ENCODE results near the gene ZSWIM1.
A peak's percentile ranks its signal among the peaks of the same experiment; 100 is the strongest.

The ZSWIM1 gene

DNA sequence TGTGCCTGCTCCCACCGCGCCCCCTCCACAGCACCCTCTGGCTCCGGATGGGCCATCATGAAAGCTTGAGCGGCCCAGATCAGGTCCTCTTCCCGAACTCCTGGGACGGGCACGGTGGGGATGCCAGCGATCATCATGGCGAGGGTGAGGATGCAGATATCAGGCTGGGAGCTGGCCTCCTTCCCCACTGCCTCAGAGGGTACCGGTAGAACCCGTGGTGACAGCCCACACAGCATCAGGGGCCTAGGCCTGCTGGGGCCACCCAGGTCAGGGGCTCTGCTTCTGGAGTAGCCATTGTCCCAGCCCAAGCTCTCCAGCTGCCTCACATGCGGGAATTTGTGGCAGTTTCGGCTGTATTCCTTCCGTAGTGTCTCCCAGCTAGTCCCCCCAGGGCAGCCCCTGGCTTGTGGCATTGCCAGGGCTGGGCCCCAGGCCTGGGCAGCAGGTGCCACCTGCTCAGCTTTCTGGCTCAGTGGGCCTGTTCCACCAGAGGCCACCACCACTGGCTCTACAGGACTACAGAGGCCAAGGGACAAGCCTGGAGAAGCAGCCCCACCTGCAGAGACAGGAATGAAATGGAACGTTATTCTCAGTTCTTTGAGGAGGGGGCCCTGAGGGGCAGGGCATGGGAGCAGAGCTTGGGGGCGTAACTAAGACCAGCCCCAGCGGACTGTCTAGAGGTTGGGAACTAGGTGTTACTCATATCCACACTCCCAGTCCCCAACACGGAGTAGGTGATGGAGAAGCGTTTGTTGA, 5.7 kb downstream of the ZSWIM1 start:
- peaks cover 9% of the 10 kb centered on the region for H3K4me1 ChIP-seq (ENCODE audit: insufficient read depth, low read length)
- no peak overlapping the region for H2AFZ ChIP-seq (ENCODE audit: low read depth, low read length)
- no peaks in the 10 kb centered on the region for H3K27me3 ChIP-seq (ENCODE audit: insufficient read depth, low read length)

GRCh38 chr20:45887346-45887715, 6.3 kb downstream of the ZSWIM1 start, which contains the start of gene SPATA25:
SPATA25 (minus strand) TSS chr20:45887622; CDS start chr20:45887590, 32 bp downstream.
- H3K4me3 ChIP-seq (ENCODE audit: low read length) = no peak within 1 kb of the TSS
- no peak within 1 kb of the TSS for H2AFZ ChIP-seq (ENCODE audit: low read depth, low read length)
- peaks cover 14% of the 10 kb centered on the region for H3K4me1 ChIP-seq (ENCODE audit: insufficient read depth, low read length)
- H3K9me3 ChIP-seq (ENCODE audit: low read length) = no peaks in the 10 kb centered on the region
- H3K36me3 ChIP-seq (ENCODE audit: insufficient read depth, low read length) = peaks cover 33% of the 10 kb centered on the region
- H3K27me3 ChIP-seq (ENCODE audit: insufficient read depth, low read length) = no peaks in the 10 kb centered on the region

More for the DNA sequence above, 5.7 kb downstream of the ZSWIM1 start:
- Histone ChIP-seq H3K4me3 (ENCODE audit: low read length) (no peak overlapping the region), H3K36me3 (ENCODE audit: insufficient read depth, low read length) (peaks cover 33% of the 10 kb centered on the region), H3K9me3 (ENCODE audit: low read length) (no peaks in the 10 kb centered on the region)

DNA sequence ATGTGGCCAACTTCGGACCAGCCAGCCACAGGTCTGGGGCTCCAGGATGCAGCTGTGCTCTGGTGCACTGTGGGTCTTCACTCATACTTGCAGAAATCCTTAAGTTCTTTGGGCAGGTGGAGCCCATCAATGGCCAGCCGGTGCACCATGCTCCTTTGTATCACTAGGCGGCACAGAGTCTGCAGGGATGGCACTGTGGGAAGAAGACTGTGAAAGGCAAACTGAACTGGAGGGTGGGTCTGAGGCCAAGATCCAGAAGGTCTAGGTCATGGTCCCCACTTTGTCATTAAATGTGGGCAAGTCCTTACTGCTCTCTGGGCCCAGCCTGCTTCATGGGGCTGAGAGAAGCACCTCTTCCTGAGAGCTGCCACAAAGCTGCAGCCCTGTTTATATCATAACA, 7.7 kb downstream of the ZSWIM1 start:
- Histone ChIP-seq H3K4me3 (ENCODE audit: low read length) (no peak overlapping the region), H3K27me3 (ENCODE audit: insufficient read depth, low read length) (no peaks in the 10 kb centered on the region), H3K36me3 (ENCODE audit: insufficient read depth, low read length) (peaks cover 20% of the 10 kb centered on the region), H3K4me1 (ENCODE audit: insufficient read depth, low read length) (peaks cover 19% of the 10 kb centered on the region), H3K9me3 (ENCODE audit: low read length) (no peaks in the 10 kb centered on the region), H2AFZ (ENCODE audit: low read depth, low read length) (no peak overlapping the region)

GRCh38 chr20:45890077-45890984, 9.3 kb downstream of the ZSWIM1 start:
- no peaks in the 10 kb centered on the region for H3K27me3 ChIP-seq (ENCODE audit: insufficient read depth, low read length)
- peaks cover 26% of the 10 kb centered on the region for H3K4me1 ChIP-seq (ENCODE audit: insufficient read depth, low read length)
- no peaks in the 10 kb centered on the region for H3K9me3 ChIP-seq (ENCODE audit: low read length)
- H2AFZ ChIP-seq (ENCODE audit: low read depth, low read length) = peak overlapping the region; percentile 69
- H3K36me3 ChIP-seq (ENCODE audit: insufficient read depth, low read length) = peaks cover 20% of the 10 kb centered on the region
- H3K4me3 ChIP-seq (ENCODE audit: low read length) = peak overlapping the region; percentile 68

GRCh38 chr20:45890985-45891983, 10.3 kb downstream of the ZSWIM1 start, which contains the start of the genes CTSA and NEURL2:
CTSA (plus strand) TSS chr20:45891335; CDS start chr20:45891569, 234 bp downstream.
NEURL2 (minus strand) TSS chr20:45891208; CDS start chr20:45890991, 217 bp downstream.
- Histone ChIP-seq H3K27me3 (ENCODE audit: insufficient read depth, low read length) (no peaks in the 10 kb centered on the region), H3K4me3 (ENCODE audit: low read length) (peak within 1 kb of the TSS; percentile 68), H3K9me3 (ENCODE audit: low read length) (no peaks in the 10 kb centered on the region), H2AFZ (ENCODE audit: low read depth, low read length) (peak within 1 kb of the TSS; percentile 69), H3K4me1 (ENCODE audit: insufficient read depth, low read length) (peaks cover 26% of the 10 kb centered on the region), H3K36me3 (ENCODE audit: insufficient read depth, low read length) (peaks cover 18% of the 10 kb centered on the region)

- Histone ChIP-seq H3K27me3 (ENCODE audit: insufficient read depth, low read length) (no peaks in the 10 kb centered on the region), H3K4me3 (ENCODE audit: low read length) (peak overlapping the region; percentile 68), H3K36me3 (ENCODE audit: insufficient read depth, low read length) (peaks cover 23% of the 10 kb centered on the region), H3K9me3 (ENCODE audit: low read length) (no peaks in the 10 kb centered on the region), H3K4me1 (ENCODE audit: insufficient read depth, low read length) (peaks cover 26% of the 10 kb centered on the region), H2AFZ (ENCODE audit: low read depth, low read length) (no peak overlapping the region)
Measured at GRCh38 chr20:45892049-45892825, 11.2 kb downstream of the ZSWIM1 start.

- H3K4me1 ChIP-seq (ENCODE audit: insufficient read depth, low read length) = peaks cover 26% of the 10 kb centered on the region
- no peaks in the 10 kb centered on the region for H3K27me3 ChIP-seq (ENCODE audit: insufficient read depth, low read length)
- no peak overlapping the region for H2AFZ ChIP-seq (ENCODE audit: low read depth, low read length)
- no peaks in the 10 kb centered on the region for H3K9me3 ChIP-seq (ENCODE audit: low read length)
- peaks cover 25% of the 10 kb centered on the region for H3K36me3 ChIP-seq (ENCODE audit: insufficient read depth, low read length)
- no peak overlapping the region for H3K4me3 ChIP-seq (ENCODE audit: low read length)
Measured at GRCh38 chr20:45892828-45893500, 11.9 kb downstream of the ZSWIM1 start.

GRCh38 chr20:45893831-45894230, 12.8 kb downstream of the ZSWIM1 start:
- Histone ChIP-seq H3K4me3 (ENCODE audit: low read length) (no peak overlapping the region), H3K9me3 (ENCODE audit: low read length) (no peaks in the 10 kb centered on the region), H3K4me1 (ENCODE audit: insufficient read depth, low read length) (peaks cover 26% of the 10 kb centered on the region), H3K27me3 (ENCODE audit: insufficient read depth, low read length) (no peaks in the 10 kb centered on the region), H3K36me3 (ENCODE audit: insufficient read depth, low read length) (peaks cover 34% of the 10 kb centered on the region), H2AFZ (ENCODE audit: low read depth, low read length) (no peak overlapping the region)

DNA sequence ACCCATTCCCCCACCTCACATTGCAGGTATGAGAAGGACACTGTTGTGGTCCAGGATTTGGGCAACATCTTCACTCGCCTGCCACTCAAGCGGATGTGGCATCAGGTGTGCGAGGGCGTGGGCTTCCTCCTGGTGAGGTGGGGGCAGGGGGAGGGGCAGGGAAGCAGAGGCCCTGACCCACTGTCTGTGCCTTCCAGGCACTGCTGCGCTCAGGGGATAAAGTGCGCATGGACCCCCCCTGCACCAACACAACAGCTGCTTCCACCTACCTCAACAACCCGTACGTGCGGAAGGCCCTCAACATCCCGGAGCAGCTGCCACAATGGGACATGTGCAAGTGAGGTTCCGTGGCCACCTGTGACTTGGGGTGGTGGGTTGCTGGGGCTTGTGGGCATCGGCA, 13.8 kb downstream of the ZSWIM1 start:
- H2AFZ ChIP-seq (ENCODE audit: low read depth, low read length) = no peak overlapping the region
- H3K27me3 ChIP-seq (ENCODE audit: insufficient read depth, low read length) = no peaks in the 10 kb centered on the region
- peaks cover 26% of the 10 kb centered on the region for H3K4me1 ChIP-seq (ENCODE audit: insufficient read depth, low read length)
- H3K4me3 ChIP-seq (ENCODE audit: low read length) = no peak overlapping the region
- H3K36me3 ChIP-seq (ENCODE audit: insufficient read depth, low read length) = peaks cover 42% of the 10 kb centered on the region
- no peaks in the 10 kb centered on the region for H3K9me3 ChIP-seq (ENCODE audit: low read length)

GRCh38 chr20:45896641-45897161, 15.7 kb downstream of the ZSWIM1 start:
- H3K36me3 ChIP-seq (ENCODE audit: insufficient read depth, low read length) = peaks cover 48% of the 10 kb centered on the region

GRCh38 chr20:45897289-45897688, 16.3 kb downstream of the ZSWIM1 start:
- no peak overlapping the region for H2AFZ ChIP-seq (ENCODE audit: low read depth, low read length)
- H3K27me3 ChIP-seq (ENCODE audit: insufficient read depth, low read length) = no peaks in the 10 kb centered on the region
- peaks cover 13% of the 10 kb centered on the region for H3K4me1 ChIP-seq (ENCODE audit: insufficient read depth, low read length)
- H3K36me3 ChIP-seq (ENCODE audit: insufficient read depth, low read length) = peaks cover 53% of the 10 kb centered on the region
- no peaks in the 10 kb centered on the region for H3K9me3 ChIP-seq (ENCODE audit: low read length)
- no peak overlapping the region for H3K4me3 ChIP-seq (ENCODE audit: low read length)

More at GRCh38 chr20:45896641-45897161, 15.7 kb downstream of the ZSWIM1 start:
- no peaks in the 10 kb centered on the region for H3K9me3 ChIP-seq (ENCODE audit: low read length)
- no peak overlapping the region for H2AFZ ChIP-seq (ENCODE audit: low read depth, low read length)
- peaks cover 18% of the 10 kb centered on the region for H3K4me1 ChIP-seq (ENCODE audit: insufficient read depth, low read length)
- no peak overlapping the region for H3K4me3 ChIP-seq (ENCODE audit: low read length)
- H3K27me3 ChIP-seq (ENCODE audit: insufficient read depth, low read length) = no peaks in the 10 kb centered on the region

Measured in neuron (in vitro differentiated cells).